B cell (primary cell): ENCODE results near the gene UHRF2. TPM values are rescaled to one million over a fixed set of nuclear protein-coding genes. Genes with fewer than 3 reads are reported as not detected.

Experiments used
- ATAC-seq: fragments of 200-7000 bp; cut with Tn5 transposase; one replicate; pipeline ENCODE4 v1.10.0; 2021; ENCODE audit warnings: low read depth, mild to moderate bottlenecking, moderate number of reproducible peaks, moderate library complexity
- CTCF ChIA-PET: fragments of 350-600 bp; sonication (Branson Sonifier 250); formaldehyde crosslinking; loops from one replicate; lab custom pipeline; 2021; ENCODE audit warnings: antibody characterized with exemption, inconsistent platforms; lab: Charles Lee
- POLR2A ChIA-PET: fragments of 350-600 bp; sonication (Branson Sonifier 250); formaldehyde crosslinking; loops from one replicate; lab custom pipeline; 2021; ENCODE audit warnings: antibody characterized with exemption; lab: Charles Lee
- DNase-seq: peaks from one replicate; pipeline ENCODE4 v3.0.0; 2013
- H2AFZ ChIP-seq: 2 replicates; pipeline ENCODE4 v1.6.1; 2012; ENCODE audit warnings: mild to moderate bottlenecking, low read depth, low read length; ENCODE audit not compliant: insufficient read depth, poor library complexity, severe bottlenecking
- H3K27ac ChIP-seq, 2 donors: 1 replicate in 1 of 2; 2 replicates in 1 of 2; pipeline ENCODE4 v1.5.1; 2012 to 2013; ENCODE audit warnings: low read length in 2 of 2, mild to moderate bottlenecking in 2 of 2, moderate library complexity in 1 of 2
- H3K27me3 ChIP-seq, 4 experiments: fragments of 200-600 bp in 1 of 4; sonication (generic) in 1 of 4; replicated peaks in 1 of 4; 1 replicate in 2 of 4; 2 replicates in 2 of 4; pipeline versions ENCODE4 v1.6.1 to v1.7.0; 2013 to 2016; ENCODE audit warnings: low read length in 3 of 4, mild to moderate bottlenecking in 2 of 4, mixed read lengths in 1 of 4, moderate library complexity in 1 of 4; ENCODE audit not compliant: insufficient read depth in 4 of 4, control insufficient read depth in 3 of 4; ENCODE audit errors: control extremely low read depth in 1 of 4
- H3K36me3 ChIP-seq, 2 experiments: replicated peaks in 1 of 2; 1 replicate in 1 of 2; 2 replicates in 1 of 2; pipeline versions ENCODE4 v1.6.1 to v1.7.1; 2013; ENCODE audit warnings: low read length in 1 of 2; ENCODE audit not compliant: insufficient read depth in 2 of 2, control insufficient read depth in 1 of 2; ENCODE audit errors: control extremely low read depth in 1 of 2, extremely low read depth in 1 of 2
- H3K4me1 ChIP-seq, 2 donors: fragments of 200-600 bp in 1 of 2; sonication (generic) in 1 of 2; 1 replicate in 1 of 2; 2 replicates in 1 of 2; pipeline versions ENCODE4 v1.5.1 to v1.6.1; 2013 to 2017; ENCODE audit warnings: low read length in 2 of 2; ENCODE audit not compliant: control insufficient read depth in 2 of 2, insufficient read depth in 2 of 2
- H3K4me2 ChIP-seq: replicated peaks from 2 replicates; pipeline ENCODE3; 2012; ENCODE audit warnings: mild to moderate bottlenecking, low read depth, low read length; ENCODE audit not compliant: poor library complexity, severe bottlenecking
- H3K4me3 ChIP-seq, 5 experiments: fragments of 200-600 bp in 1 of 5; sonication (generic) in 1 of 5; 1 replicate in 3 of 5; 2 replicates in 2 of 5; pipeline versions ENCODE4 v1.5.1 to v1.7.0; 2011 to 2016; ENCODE audit warnings: low read length in 4 of 5, mild to moderate bottlenecking in 4 of 5, low read depth in 2 of 5, control low read depth in 1 of 5, moderate library complexity in 1 of 5; ENCODE audit not compliant: insufficient read depth in 1 of 5; ENCODE audit errors: control extremely low read depth in 1 of 5, extremely low read depth in 1 of 5
- H3K79me2 ChIP-seq: fragments of 200-600 bp; sonication (generic); one replicate; pipeline ENCODE4 v1.6.0; 2016; ENCODE audit warnings: low read length; ENCODE audit not compliant: control insufficient read depth, insufficient read depth
- H3K9ac ChIP-seq: fragments of 200-600 bp; sonication (generic); 2 replicates; pipeline ENCODE4 v1.6.1; 2017; ENCODE audit warnings: mild to moderate bottlenecking, low read length, moderate library complexity
- H3K9me3 ChIP-seq, 3 donors: one replicate each; pipeline versions ENCODE4 v1.6.1 to v1.7.1; 2013; ENCODE audit warnings: low read length in 2 of 3; ENCODE audit not compliant: control insufficient read depth in 2 of 3, insufficient read depth in 1 of 3; ENCODE audit errors: control extremely low read depth in 1 of 3
- H4K20me1 ChIP-seq: 2 replicates; pipeline ENCODE4 v1.6.0; 2012; ENCODE audit warnings: mild to moderate bottlenecking, low read length; ENCODE audit not compliant: insufficient read depth, control insufficient read depth, poor library complexity, severe bottlenecking
- H3K27ac Mint-ChIP-seq: one replicate; pipeline ENCODE4 v1.8.0; 2021; ENCODE audit warnings: mixed read lengths
- H3K27me3 Mint-ChIP-seq: one replicate; pipeline ENCODE4 v1.8.0; 2021; ENCODE audit warnings: mixed read lengths
- H3K4me1 Mint-ChIP-seq: one replicate; pipeline ENCODE4 v1.8.0; 2021; ENCODE audit warnings: mixed read lengths
- H3K4me3 Mint-ChIP-seq: one replicate; pipeline ENCODE4 v1.8.0; 2021; ENCODE audit warnings: mixed read lengths
- H3K9me3 Mint-ChIP-seq: one replicate; pipeline ENCODE4 v1.8.0; 2022; ENCODE audit warnings: mixed read lengths; ENCODE audit not compliant: insufficient read depth
- EZH2 ChIP-seq: IDR thresholded peaks from 2 replicates; pipeline ENCODE4 v1.6.1; 2012; ENCODE audit warnings: borderline replicate concordance, low read depth, mild to moderate bottlenecking, moderate library complexity, low read length; ENCODE audit not compliant: insufficient read depth, poor library complexity, severe bottlenecking
- WGBS: methylation state at CpG from one replicate; pipeline ENCODE4 v1.1.5; 2013; ENCODE audit warnings: missing lambda C conversion rate; ENCODE audit not compliant: insufficient coverage; 5-methylcytosine and 5-hydroxymethylcytosine counted together
- intact Hi-C: fragments of 100-400 bp; cut with micrococcal nuclease; formaldehyde crosslinking; loops from one replicate; pipeline ENCODE4 v1.10.0; 2022
- polyA plus RNA-seq: library from polyadenylated mRNA; depleted of rRNA; stranded (reverse); fragments of >200 nt; gene quantifications from 2 replicates; pipeline ENCODE4 v1.2.3, GENCODE V29; 2012
- total RNA-seq, 2 donors: library from RNA; stranded (reverse); fragments of 120-200 nt in 1 of 2; gene quantifications; 1 replicate in 1 of 2; 2 replicates in 1 of 2; pipeline versions ENCODE4 v1.2.3 to v1.2.4, GENCODE V29; 2013 to 2022
- TF ChIP-seq, protein P1 (sequence below): fragments of 200-600 bp; IDR thresholded peaks from one replicate; pipeline ENCODE4 v1.8.0; 2022; ENCODE audit warnings: antibody characterized with exemption, mild to moderate bottlenecking

UHRF2 gene
- total and polyA plus RNA-seq, 2 donors (not counting 1 experiment from before 2014, with no cell fraction given) = 85.6 to 153 TPM

- peak overlapping the region; percentile 4 for H3K27ac Mint-ChIP-seq
- H2AFZ ChIP-seq = no peak overlapping the region
- H4K20me1 ChIP-seq = no peaks in the 10 kb centered on the region
- H3K4me1 ChIP-seq = no peaks in the 10 kb centered on the region
- no peaks in the 10 kb centered on the region for H3K27me3 ChIP-seq
- no peak for TF ChIP-seq EZH2
- TF ChIP-seq, protein P1, sequence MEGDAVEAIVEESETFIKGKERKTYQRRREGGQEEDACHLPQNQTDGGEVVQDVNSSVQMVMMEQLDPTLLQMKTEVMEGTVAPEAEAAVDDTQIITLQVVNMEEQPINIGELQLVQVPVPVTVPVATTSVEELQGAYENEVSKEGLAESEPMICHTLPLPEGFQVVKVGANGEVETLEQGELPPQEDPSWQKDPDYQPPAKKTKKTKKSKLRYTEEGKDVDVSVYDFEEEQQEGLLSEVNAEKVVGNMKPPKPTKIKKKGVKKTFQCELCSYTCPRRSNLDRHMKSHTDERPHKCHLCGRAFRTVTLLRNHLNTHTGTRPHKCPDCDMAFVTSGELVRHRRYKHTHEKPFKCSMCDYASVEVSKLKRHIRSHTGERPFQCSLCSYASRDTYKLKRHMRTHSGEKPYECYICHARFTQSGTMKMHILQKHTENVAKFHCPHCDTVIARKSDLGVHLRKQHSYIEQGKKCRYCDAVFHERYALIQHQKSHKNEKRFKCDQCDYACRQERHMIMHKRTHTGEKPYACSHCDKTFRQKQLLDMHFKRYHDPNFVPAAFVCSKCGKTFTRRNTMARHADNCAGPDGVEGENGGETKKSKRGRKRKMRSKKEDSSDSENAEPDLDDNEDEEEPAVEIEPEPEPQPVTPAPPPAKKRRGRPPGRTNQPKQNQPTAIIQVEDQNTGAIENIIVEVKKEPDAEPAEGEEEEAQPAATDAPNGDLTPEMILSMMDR = no peak
- no peak overlapping the region for H3K4me2 ChIP-seq
- no peak overlapping the region for H3K4me3 ChIP-seq
- POLR2A ChIA-PET = no interaction called here
- no peaks in the 10 kb centered on the region for H3K4me1 Mint-ChIP-seq
- no peak overlapping the region for H3K27ac ChIP-seq
- ATAC-seq (no peak), DNase-seq (no peak)
- WGBS = no CpG with 5 or more reads among the region's 2 CpGs
- H3K9ac ChIP-seq = no peak overlapping the region
- H3K9me3 ChIP-seq = no peaks in the 10 kb centered on the region
- no peaks in the 10 kb centered on the region for H3K79me2 ChIP-seq
- H3K4me3 Mint-ChIP-seq = no peak overlapping the region
- intact Hi-C loops = no loop called here
- no peaks in the 10 kb centered on the region for H3K9me3 Mint-ChIP-seq
- peaks cover 5 to 72% of the 10 kb centered on the region in 2 experiments for H3K36me3 ChIP-seq
- CTCF ChIA-PET = no interaction called here
- no peaks in the 10 kb centered on the region for H3K27me3 Mint-ChIP-seq
Observed at GRCh38 chr9:6501526-6502210, 88.7 kb downstream of the UHRF2 start.

GRCh38 chr9:6502399-6502798 lies 89.4 kb downstream of the UHRF2 start:
- H3K27me3 ChIP-seq = no peaks in the 10 kb centered on the region
- no peaks in the 10 kb centered on the region for H3K9me3 Mint-ChIP-seq
- no peaks in the 10 kb centered on the region for H3K9me3 ChIP-seq
- intact Hi-C loops = no loop called here
- peaks cover 4 to 69% of the 10 kb centered on the region in 2 experiments for H3K36me3 ChIP-seq
- ATAC-seq = no peak
- ChIA-PET POLR2A (no interaction called here), CTCF (no interaction called here)
- 100% methylated on average over 1 of the region's 3 CpGs for WGBS
- TF ChIP-seq EZH2 = no peak
- TF ChIP-seq, protein P1 = no peak
- no peaks in the 10 kb centered on the region for H3K4me1 ChIP-seq
- no peak overlapping the region for H3K27ac ChIP-seq
- no peaks in the 10 kb centered on the region for H3K27me3 Mint-ChIP-seq
- H3K4me3 Mint-ChIP-seq = no peak overlapping the region
- no peaks in the 10 kb centered on the region for H3K79me2 ChIP-seq
- no peak overlapping the region for H3K4me2 ChIP-seq
- H3K4me1 Mint-ChIP-seq = no peaks in the 10 kb centered on the region
- H4K20me1 ChIP-seq = no peaks in the 10 kb centered on the region
- DNase-seq = no peak
- H2AFZ ChIP-seq = no peak overlapping the region
- no peak overlapping the region for H3K9ac ChIP-seq
- no peak overlapping the region for H3K4me3 ChIP-seq
- H3K27ac Mint-ChIP-seq = no peak overlapping the region
